ENCODE data around the gene SLIT1.

Gene SLIT1

DNA sequence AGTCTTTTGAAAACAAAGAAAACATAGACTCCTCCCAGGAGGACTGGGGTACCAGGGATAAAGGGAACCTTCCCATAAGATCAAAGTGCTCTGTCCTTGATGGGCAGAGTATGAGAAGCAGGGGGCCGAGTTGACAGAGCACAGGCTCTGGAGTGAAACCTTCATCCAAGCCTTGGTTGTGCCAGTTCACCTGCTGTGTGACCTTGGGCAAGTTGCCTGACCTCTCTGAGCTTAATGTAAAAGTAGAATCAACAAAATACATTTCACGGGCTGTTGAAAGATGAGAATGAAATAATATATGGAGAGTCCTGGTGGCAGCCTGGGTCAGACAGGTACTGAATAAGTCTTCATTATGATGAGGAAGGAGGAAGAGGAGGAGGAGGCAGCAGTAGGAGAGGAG, 69.9 kb downstream of the SLIT1 start:
- DNase-seq: no peak

DNA sequence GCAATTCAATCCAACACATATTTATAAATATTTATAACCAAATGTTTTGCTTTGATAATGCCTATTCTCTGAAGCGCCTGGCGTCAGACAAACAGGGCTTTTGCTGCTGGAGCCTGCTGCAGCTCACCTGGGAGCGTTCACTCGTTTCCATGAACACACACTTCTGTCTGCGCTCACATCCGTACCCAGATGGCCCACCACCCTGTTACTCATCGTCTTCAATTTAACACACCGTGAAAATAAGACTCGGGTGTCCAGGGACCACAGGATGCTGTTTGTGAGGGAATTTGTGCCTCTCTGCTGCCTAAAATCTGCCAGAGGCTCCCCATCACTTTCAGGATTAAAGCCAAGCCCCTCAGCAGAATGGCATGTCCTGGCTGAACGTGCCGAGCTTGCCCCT, 74.1 kb downstream of the SLIT1 start:
- no peak for DNase-seq

DNA sequence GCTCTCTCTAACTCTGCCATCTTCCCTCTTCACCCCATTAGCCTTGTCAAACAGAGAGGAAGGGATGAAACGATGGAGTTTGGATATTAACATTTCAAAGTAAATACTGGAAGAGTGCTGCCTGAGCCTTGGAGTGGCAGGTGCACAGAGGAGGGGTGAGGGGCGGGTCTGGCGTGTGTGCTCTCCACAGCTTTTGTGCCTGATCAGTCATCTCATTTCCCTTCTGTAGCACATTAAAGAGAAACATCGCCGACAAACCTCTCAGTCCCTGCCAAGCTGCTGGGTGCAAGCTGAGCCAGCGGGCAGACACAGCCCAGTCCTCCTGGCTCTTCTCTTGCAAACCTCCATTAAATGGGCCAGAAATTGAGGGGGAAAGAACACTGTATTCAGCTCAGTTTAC, 76.2 kb downstream of the SLIT1 start:
- DNase-seq: peak in 15 of 51 donors; percentile 8 to 44 (median 29)

DNA sequence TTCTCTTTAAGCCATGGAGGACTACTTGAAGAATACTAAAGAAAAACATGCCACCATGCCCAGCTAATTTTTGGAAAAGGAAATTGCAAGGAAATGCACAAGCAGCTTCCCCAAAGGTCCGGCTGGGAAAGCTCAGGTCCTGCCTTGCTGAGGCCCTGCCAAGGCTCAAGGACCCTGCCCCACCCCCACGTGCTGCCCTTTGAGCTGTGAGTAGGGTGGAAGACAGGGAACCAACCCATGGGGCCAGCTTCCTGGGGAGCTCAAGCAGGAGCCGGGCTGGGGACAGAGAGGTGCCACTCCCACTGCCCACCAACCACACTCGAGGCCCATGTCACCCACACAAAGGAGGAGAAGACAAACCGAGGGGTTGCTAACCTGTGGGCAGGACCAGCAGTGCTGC, 78.2 kb downstream of the SLIT1 start:
- no peak for DNase-seq

DNA sequence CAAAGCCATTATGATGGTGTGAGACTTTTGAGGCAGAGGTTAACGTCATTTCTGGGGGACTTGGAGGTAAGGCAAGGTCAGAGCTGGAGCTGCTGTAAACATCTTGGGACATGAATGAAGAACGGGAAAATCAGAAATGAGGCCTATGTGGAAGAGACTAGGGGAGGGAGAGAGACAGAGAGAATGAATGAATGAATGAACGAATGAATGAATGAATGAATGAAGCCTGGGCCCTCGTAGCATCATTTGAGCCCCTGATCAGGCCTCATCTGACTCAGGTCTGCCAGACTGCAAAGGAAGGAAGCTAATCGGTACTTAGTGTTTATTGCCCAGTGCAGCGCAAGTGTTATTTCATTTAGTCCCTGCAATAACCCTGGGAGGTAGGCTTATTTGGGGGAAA, 79.6 kb downstream of the SLIT1 start:
- DNase-seq: no peak

DNA sequence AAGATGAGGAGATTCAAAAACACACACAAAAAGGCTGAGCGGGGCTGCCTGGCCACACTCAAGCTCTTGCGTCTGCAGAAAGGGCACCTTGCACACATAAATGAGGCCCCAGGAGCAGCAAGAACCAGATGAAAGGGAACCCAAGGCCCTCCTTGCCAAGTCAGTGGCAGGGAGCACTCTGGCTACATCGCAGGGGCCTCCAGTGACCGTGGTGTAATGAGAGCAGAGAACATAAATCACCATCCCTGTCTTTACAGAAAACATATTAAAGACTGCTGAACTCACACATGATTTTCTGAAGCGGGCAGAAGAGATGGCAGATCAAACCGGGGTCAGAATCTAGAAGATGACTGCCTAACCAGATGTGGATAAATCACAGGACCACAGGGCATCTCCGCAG, 80.5 kb downstream of the SLIT1 start:
- DNase-seq: no peak

DNA sequence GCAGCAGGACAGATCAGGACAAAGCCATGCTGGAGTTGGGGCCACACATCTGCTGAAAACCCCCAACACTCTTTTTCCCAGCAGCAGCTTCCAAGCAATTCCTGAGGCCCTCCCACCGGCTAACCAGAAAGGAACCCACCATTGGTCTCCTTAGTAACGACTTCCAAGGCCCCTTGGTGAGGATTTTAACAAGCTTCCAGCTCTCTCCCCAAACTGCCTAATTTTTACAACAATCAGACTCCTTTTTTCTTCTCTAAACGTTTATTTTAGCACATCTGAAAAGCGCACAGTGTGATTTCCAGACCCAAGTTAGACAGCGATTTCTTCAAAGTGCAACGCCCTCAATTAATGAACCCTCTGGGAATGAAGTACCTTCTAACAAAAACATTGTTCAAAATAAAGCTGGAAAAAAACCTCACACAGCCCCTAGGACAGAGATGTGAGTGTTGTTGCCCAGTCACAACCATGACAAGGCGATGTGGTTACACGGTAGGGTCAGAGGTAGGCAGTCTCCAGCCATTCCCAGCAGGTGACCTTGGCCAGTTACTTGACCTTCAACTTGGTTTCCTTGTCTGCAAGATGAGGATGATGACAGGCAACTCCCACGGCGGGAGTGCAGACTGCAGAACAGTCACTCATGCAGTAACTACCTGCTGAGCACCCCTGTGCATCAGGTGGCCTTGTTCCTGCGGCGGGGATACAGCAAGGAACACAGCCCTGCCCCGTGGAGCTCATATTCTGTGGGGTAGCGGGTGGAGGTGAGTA, 82.3 kb downstream of the SLIT1 start:
- peak in 1 of 51 donors; percentile 55 for DNase-seq

DNA sequence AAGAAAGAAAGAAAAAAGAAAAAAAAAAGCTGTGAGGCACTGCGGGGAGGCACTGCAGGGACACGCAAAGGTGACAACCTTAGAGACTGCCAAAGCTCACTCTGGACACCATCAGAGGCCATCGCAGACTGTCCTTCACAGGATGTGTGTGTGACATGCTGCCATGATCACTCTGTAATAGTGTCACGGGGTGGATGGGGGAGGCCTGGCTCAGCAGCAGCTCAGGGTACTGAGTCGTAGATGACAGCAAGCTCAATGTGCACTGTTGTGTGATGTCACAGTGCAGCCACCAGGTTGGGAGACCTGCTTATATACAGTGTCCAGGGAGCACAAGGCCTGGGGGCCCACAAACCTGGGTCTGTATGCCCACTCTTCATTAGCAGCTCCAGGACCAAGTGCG, 83.3 kb downstream of the SLIT1 start:
- DNase-seq: peak in 1 of 51 donors; percentile 30

DNA sequence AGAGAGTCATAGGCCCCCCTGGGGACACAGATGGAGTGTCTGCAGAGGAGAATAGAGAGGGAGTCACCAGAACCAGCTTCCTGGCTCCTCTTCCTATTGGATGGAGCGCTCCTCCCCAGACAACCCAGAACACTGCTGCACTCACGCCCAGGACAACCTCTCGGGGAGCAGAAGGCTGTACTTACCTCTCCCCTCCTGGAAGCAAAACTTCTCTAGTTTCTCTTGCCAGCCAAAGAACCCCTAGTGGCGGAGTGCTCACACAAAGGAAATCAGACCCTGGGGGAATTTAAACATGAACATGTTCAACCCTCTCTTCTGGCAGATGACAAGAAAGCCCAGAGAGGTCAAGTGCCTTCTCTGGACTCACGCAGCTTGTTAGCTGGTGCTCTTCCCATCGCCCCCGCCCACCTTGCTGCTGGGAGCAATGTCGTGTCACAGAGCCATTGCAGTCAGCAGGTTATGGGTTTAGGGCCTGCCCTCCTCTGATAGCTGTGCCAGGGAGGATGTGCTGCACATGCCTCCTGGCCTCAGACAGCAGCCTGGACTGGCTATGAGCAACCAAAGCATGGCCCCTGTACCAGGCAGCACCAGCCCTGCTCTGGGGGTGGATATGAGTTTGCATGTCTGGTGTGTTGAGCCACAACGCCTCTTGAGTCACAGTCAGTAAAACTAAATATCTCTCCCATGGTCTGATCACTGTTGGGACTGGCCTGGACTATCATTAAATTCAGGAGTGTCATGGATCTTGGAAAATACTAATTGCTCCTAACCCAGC, 84.4 kb downstream of the SLIT1 start:
- DNase-seq: no peak

DNA sequence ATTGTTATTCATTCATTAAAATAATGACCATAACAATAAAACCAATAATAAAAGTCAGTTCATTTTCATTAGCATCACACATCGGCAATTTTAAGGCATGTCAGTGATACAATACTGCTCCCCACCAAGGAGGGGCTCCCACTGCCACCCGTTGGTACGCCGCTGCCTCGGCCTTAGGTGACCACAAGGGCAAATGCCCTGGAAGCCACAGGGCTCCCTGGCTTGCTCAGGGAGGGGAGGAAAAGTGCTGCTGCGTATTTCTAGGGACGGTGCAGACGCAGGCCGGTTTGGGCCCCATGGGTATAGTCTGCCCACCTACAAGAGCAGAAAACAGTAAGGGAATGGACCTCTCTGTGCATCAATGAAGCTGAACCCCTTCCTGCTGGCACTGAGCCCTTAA, 85.1 kb downstream of the SLIT1 start:
- no peak for DNase-seq

DNA sequence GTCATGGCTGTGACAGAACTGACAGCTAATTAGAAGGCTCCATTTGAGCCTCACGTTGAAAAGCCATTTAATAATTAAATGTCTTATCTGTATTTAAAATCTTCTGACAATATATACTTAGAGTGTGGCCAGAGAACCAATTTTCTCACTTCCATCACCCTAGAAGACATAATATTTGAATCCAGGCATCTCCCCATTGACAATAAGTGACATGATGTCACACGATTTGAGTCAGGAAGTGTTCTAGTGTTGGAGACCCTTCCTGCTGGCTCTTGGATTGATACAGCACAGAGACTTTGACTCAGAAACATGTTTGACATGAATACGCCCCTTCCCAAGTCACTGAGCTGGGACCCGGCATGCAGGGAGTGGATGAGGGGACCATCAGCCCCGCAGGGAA, 85.9 kb downstream of the SLIT1 start:
- DNase-seq: no peak

DNA sequence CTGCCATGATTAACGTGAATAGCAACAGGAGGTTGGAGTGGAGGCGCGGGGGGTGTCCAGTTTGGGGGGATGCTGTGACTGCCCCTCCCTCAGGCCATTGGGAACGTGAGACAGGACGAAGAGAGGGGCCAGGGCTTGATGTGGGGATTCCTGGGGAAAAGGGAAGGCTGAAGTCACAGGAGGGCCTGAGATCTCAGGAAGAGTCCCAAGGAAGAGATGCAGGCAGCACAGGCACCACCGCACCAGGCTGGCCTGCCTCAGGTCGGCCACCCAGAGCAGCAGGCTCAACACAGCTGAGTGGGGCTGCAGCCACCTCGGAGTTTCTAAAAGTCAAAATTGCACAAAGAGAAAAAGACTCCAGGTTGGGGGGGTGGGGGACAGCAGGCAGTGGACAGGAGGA, 86.7 kb downstream of the SLIT1 start:
- DNase-seq: no peak

DNA sequence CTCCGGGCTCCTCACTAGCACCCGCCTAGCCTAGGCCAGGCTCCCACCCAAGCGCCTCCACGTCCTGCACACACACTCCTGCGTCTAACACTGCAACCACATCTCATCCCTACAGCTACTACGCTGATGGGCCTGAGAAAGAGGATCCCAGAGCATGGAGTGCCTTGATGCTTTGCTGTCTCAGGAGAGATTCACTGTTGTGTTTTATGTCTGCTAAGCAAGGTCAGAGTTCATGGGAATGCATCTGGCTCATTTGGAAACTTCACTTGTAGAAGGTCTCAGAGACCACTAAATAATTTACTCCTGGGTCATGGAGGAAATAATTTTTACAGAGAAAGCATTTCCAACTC, 88.7 kb downstream of the SLIT1 start:
- no peak for DNase-seq

DNA sequence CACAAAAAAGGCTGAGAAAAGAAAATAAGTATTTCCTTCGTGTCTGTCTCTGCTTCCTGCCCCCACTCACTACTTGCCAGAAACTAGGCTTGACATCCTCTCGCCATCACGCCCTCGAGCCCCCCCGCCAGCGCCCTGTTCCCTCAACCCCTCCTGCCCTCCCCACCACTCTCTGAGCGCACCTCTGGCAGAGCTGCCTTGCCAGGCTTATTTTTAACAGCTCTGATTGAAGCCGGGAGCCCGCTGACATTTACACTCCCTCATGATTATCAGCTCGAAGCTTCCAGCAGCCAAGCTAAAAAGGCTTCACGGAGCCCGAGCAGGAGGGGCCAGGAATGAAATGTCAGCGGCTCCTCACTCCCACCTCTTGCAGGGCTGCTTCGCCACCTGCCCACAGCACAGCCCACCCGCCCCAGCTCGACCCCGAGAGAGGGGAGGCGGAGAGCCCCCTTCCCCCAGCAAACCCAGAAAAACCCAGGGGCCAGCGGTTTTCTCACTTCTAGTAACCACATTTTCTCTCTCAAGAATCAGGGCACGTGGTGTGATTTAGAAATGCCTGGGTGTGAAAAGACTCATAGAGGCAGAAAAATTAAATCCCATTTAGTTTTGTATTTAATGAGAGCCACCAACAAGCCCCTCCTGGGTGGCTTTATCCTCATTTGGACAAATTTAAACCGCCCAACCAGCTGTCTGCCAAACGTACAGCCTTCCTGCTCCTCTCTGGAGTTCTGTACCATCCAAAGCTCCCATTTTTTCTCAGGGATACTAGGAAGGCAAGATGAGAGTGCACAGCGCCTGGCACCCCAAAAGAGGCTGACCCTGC, 89.3 kb downstream of the SLIT1 start:
- peak in 20 of 51 donors; percentile 5 to 55 (median 20) for DNase-seq

DNA sequence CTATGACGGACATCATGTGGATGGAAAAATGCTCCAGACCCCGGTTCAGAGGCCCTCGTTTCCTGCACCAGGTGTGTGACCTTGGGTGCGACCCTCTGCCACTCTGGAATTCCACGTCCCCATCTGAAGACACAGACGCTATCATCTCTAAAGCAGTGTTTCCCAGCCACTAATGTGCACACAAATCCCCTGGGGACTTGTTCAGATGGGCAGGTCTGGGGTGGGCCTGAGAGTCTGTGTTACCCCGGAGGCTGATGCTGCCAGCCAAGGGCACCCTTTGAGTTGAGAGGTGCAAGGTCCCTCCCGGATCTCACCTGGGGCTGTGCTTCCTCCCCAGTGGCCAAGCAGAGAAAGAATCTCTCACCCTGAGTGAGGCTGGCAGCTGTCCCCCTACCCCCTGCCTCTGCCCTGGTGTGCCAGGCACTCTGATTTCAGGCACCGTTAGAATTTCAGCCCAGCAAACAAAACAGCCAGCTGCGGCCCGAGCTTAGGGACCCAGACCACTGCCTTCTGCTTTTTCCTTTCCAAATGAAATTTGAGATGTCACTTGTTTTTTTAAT, 90.0 kb downstream of the SLIT1 start:
- DNase-seq: no peak

DNA sequence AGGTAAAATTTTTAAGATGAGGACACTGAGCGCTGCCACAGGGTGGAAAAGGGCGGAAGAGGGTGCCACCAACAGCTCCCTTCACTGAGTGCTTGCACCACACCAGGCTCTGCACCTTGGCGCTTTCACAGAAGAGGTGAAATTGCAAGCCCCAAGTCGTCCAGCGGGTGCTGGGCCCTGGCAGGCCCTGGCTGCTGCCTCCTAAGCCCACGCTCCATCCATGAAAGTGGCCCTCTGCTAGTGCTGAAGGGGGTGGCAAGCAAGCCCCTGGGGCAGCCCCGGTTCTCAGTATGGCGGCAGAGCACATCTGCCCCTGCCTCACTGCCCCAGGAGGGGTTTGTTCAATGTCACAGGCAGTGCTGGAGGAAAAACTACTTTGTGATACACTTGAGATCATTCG, 95.1 kb downstream of the SLIT1 start:
- no peak for DNase-seq

DNA sequence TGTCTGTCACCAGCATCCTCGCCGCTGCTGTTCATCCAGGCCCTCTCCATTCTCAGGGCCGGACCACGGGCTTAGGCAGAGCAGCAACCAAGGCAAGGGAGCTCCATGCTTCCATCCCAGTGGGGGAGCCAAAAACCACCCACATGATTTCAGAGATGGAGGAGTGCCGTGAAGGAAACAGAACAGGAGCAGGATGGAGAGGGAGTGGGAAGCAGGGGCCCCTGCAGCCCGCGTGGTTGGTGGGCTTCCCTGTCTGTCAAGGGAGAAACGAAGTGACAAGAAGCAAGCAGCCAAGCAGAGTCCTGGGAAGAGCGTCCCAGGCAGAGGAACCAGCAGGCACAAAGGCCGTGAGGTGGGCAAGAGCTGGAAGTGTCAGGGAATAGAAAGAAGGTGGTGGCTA, 95.7 kb downstream of the SLIT1 start:
- DNase-seq: no peak

DNA sequence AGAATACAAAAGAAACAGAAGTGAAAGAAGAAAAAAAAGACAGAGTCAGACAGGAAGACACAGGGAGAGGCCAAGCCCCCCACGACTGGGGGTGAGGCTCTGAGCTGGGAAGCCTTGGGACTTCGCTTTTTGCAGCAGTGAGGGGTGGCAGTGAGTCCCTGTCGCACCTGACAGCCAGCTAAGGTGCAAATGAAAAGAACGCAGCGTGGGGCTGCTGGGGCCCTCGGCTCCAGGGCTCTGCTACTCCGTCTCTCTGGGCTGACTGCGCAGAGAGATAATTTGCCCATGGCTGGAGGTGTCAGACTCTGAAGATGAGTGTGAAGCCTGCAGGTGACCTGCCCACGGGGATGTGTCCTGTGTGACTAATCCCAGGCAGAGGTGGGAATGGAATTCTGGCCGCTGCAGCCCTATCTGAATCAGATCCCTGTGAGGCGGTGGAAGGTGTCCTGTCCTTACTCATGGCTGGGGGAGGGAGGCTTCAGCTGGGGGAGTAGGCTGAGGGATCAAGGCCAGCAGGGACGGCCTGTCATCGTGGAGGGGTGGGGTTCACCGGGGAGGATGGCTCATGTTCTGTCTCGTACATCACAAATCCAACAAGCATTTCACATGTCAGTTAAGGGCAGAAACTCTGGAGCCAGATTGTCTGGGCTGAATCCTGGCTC, 96.4 kb downstream of the SLIT1 start:
- peak in 1 of 51 donors; percentile 54 for DNase-seq

DNA sequence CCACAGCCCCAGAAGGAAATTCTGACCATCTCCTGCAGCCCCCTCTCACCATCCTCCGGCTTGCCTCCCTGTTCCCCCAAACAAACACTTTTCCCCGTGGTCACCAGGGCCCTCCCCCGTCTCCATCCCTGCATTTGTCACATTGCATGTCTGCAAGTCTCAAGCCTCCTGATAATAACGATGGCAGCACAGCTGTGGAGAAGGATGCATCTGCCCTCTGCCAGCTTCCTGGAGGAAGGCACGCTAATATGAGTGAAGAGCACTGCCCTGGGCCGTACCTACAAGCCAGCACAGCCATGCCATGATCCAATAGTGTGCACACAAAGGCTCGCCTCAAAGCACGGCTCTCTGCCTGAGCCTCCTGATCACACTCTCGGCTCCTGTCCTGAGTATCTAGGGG, 98.5 kb downstream of the SLIT1 start:
- no peak for DNase-seq

DNA sequence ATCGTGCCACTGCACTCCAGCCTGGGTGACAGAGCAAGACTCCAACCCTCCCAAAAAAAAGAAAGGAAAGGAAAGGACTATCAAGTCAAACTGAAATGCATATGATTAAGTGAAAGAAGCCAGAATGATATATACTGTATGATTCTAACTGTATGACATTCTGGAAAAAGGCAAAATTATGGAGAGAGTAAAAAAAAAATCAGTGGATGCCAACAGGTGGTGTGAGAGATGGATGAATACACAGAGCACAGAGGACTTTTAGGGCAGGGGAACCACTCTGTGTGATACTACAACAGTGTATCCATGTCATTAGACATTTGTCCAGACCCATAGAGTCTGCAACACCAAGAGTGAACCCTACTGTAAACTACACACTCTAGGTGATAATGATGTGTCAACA, 99.2 kb downstream of the SLIT1 start:
- no peak for DNase-seq

DNA sequence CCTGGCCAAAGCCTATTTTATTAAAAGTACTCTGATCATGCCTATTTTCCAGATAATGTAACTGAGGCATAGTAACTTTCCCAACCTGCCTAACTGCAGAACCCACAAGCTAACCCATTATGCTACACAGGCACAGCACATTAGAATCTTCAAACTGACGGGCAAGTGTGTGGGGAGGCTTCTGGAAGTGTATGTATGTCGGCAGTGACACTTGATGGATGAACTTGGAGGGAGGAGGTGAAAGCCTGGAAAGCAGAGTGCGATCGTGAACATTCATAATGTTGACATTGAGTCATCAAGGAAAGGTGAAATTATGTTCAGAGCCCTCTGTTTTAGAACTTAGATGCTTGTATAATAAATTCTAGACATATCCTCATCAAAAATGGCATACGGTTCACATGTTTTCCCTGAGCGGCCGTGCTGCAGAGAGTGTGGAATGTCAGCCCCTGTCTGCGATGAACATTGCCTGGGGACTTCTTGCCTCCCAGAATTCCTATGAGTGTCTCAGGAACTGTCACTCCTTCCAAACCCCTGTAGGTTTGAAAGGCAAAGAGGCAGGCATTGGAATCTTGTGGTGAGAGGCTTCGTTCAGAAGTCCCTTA, 102.4 kb downstream of the SLIT1 start:
- DNase-seq: no peak
